Cardiac fibroblast (primary cell): ENCODE data around the gene CABLES1.

ENCODE experiments used
- DNase-seq, 2 donors: peaks; one replicate each; pipeline versions ENCODE4 v3.0.0 to v3.0.0-alpha.2; 2010; ENCODE audit warnings: low read depth in 2 of 2
- H3K4me3 ChIP-seq, 2 donors: replicated peaks in 1 of 2; 1 replicate in 1 of 2; 2 replicates in 1 of 2; pipeline ENCODE4 v1.5.1; 2011; ENCODE audit warnings: low read depth in 2 of 2, low read length in 2 of 2, mild to moderate bottlenecking in 2 of 2, moderate library complexity in 1 of 2
- CTCF ChIP-seq: IDR thresholded peaks from one replicate; pipeline ENCODE4 v1.5.1; 2011; ENCODE audit warnings: low read depth, mild to moderate bottlenecking, low read length, inconsistent platforms

CABLES1 gene

GRCh38 chr18:23223641-23224040, 88.4 kb downstream of the CABLES1 start:
- no peak overlapping the region for H3K4me3 ChIP-seq
- TF ChIP-seq CTCF, result no peak
- no peak for DNase-seq

- no peak for TF ChIP-seq CTCF
- peak; percentile 87 to 97 for DNase-seq
- H3K4me3 ChIP-seq, result no peak overlapping the region
Observed at GRCh38 chr18:23225503-23225902, 90.2 kb downstream of the CABLES1 start.

GRCh38 chr18:23226391-23226790, 91.1 kb downstream of the CABLES1 start:
- no peak overlapping the region for H3K4me3 ChIP-seq
- peak; percentile 72 to 81 for DNase-seq
- no peak for TF ChIP-seq CTCF

- no peak overlapping the region for H3K4me3 ChIP-seq
- peak; percentile 91 to 93 for DNase-seq
- no peak for TF ChIP-seq CTCF
Observed at GRCh38 chr18:23226930-23227725, 91.8 kb downstream of the CABLES1 start.

GRCh38 chr18:23227726-23228070, 92.4 kb downstream of the CABLES1 start:
- no peak overlapping the region for H3K4me3 ChIP-seq
- no peak for DNase-seq
- no peak for TF ChIP-seq CTCF

GRCh38 chr18:23228102-23229061, 93.1 kb downstream of the CABLES1 start:
- no peak for TF ChIP-seq CTCF
- no peak overlapping the region for H3K4me3 ChIP-seq
- peak; percentile 35 to 65 for DNase-seq
